Measurements from ENCODE around the gene RNF166. TPM values are rescaled to one million over a fixed set of nuclear protein-coding genes. Genes with fewer than 3 reads are reported as not detected.

Gene RNF166
- total RNA-seq, 1 donor from 2014 or later = 26.5 TPM

DNA sequence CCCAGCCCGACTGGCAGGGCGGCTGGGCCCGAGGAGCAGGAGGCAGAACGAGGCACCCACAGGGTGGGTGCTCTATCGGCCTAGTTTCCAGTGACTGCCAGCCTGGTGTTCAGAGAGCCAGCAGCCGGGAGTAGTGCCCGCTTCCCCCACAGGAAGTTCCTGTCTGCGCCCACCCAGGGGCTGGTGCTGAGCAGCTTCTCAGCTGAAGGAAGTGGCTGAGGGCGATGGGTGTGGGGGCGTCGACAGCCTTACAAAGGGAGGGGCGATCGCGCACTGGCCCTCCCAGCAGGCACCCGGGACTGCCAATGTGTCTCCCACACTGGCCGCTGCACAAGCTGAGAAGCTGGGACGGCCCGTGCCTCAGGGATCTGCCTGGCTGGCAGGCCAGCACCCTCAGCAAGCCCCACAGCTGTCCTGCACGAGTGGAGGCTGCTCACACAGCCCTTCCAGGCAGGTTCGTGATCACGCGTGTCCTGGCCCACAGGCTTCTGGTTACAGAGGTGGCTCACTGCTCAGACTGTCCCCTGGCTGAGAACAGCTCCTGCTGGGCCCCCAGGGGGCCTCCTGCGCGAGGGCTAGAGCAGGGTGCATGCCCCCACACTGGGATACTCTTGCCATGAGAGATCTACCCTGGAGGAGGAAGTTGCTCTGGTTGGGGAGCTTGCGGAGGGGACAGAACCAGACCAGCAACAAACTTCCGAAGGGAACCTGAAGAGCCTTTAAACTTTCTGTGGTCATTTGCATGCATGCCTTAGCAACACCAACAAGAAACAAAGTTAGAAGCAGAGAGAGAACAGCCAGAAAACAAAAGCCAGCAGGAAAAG is 2.5 kb downstream of the RNF166 start:
- H3K27me3 Mint-ChIP-seq (ENCODE audit: unreplicated experiment) = peaks cover 3% of the 10 kb centered on the region
- no peaks in the 10 kb centered on the region for H3K36me3 Mint-ChIP-seq (ENCODE audit: unreplicated experiment)
- H3K4me1 Mint-ChIP-seq (ENCODE audit: low read depth, unreplicated experiment) = peaks cover 8% of the 10 kb centered on the region
- no peak for DNase-seq
- H3K27ac Mint-ChIP-seq (ENCODE audit: unreplicated experiment) = no peak overlapping the region
- H3K9me3 Mint-ChIP-seq (ENCODE audit: unreplicated experiment) = peaks cover 4% of the 10 kb centered on the region
- TF ChIP-seq, protein P1, sequence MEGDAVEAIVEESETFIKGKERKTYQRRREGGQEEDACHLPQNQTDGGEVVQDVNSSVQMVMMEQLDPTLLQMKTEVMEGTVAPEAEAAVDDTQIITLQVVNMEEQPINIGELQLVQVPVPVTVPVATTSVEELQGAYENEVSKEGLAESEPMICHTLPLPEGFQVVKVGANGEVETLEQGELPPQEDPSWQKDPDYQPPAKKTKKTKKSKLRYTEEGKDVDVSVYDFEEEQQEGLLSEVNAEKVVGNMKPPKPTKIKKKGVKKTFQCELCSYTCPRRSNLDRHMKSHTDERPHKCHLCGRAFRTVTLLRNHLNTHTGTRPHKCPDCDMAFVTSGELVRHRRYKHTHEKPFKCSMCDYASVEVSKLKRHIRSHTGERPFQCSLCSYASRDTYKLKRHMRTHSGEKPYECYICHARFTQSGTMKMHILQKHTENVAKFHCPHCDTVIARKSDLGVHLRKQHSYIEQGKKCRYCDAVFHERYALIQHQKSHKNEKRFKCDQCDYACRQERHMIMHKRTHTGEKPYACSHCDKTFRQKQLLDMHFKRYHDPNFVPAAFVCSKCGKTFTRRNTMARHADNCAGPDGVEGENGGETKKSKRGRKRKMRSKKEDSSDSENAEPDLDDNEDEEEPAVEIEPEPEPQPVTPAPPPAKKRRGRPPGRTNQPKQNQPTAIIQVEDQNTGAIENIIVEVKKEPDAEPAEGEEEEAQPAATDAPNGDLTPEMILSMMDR (IDR thresholded peaks at IDR 0.05; ENCODE audit: partially characterized antibody, unreplicated experiment) = no peak
- peak overlapping the region; percentile 69 for H3K4me3 Mint-ChIP-seq (ENCODE audit: unreplicated experiment)

DNA sequence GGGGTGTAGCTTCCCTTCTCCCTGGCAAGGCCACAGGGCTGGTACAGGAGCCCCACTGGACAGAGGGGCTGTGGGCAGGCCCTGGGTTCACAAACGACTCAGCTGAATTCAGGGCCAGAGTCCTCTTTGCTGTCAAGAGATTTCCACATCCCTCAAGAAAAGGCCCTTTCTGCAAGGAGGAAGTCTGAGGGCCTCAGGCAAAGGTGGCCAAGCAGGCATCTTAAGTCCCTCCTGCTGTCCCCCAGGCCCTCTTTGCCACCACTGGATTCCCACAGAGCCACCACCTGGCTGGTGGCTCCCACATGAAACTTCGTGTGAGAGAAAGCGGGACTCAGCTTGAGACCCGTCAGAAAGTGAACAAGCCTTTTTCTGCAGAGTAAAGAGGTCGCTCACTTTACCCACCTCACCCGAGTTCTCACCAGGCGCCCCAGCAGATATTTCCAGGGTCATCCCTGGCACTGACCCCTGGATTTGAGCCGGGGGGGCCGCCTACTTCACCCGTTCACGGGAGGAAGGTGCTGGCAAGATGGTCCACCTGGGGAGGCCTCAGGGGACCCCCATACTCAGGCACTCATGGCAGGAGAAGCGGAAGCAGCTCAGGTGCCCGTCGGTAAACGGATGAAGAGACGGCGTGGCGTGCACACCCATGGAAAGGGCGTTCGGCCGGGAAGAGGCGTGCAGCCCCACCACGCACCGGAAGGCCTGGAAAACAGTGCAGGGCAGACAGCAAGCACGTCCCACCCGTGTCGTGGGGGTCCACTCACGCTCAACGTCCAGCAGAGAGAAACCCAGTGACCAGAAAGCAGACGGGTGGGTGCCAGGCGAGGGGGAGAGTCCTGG is 3.6 kb downstream of the RNF166 start:
- Mint-ChIP-seq H3K36me3 (ENCODE audit: unreplicated experiment) (no peaks in the 10 kb centered on the region), H3K9me3 (ENCODE audit: unreplicated experiment) (peaks cover 4% of the 10 kb centered on the region), H3K27ac (ENCODE audit: unreplicated experiment) (no peak overlapping the region), H3K4me1 (ENCODE audit: low read depth, unreplicated experiment) (peaks cover 8% of the 10 kb centered on the region), H3K27me3 (ENCODE audit: unreplicated experiment) (peaks cover 3% of the 10 kb centered on the region), H3K4me3 (ENCODE audit: unreplicated experiment) (no peak overlapping the region)
- TF ChIP-seq, protein P1 (IDR thresholded peaks at IDR 0.05; ENCODE audit: partially characterized antibody, unreplicated experiment) = no peak
- no peak for DNase-seq

DNA sequence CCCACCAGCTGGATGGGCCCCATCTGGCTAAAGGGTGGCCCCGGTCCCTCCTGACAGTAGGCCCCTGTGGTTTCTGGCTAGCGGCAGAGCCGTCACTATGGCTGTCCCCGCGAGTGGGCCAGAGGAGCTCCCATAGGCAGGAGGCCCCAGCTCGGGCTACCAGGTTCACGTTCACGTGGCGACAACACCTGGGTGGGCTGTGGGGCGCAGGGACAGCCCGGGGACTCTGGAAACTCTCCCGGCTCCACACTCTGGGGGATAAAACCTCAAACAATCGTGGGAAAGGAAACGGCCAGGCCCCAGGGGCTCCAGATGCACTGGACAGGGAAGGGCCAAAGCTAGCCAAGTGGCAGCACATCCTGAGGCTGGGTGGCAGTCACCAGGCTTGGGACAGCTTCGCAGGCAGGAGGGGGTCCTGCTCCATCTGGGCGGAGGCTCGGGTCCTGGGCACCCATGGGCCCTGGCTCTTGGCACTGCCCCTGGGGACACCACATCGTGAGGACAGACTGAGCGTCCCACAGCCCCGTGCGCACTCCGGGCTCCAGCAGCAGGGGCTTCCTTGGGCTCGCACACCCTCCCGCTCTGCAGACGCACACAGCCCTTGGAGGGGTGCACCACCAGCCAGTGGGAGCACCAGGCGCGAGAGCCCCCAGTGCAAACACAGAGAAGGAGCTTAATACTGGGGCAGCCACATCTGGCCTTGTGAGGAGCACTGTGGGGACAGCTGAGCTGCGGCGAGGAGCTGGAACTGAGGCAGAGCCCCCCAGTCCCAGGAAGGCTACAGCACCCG is 4.4 kb downstream of the RNF166 start:
- Mint-ChIP-seq H3K36me3 (ENCODE audit: unreplicated experiment) (no peaks in the 10 kb centered on the region), H3K27ac (ENCODE audit: unreplicated experiment) (no peak overlapping the region), H3K4me1 (ENCODE audit: low read depth, unreplicated experiment) (peaks cover under 1% of the 10 kb centered on the region), H3K9me3 (ENCODE audit: unreplicated experiment) (peaks cover 4% of the 10 kb centered on the region), H3K27me3 (ENCODE audit: unreplicated experiment) (peaks cover 3% of the 10 kb centered on the region), H3K4me3 (ENCODE audit: unreplicated experiment) (no peak overlapping the region)
- TF ChIP-seq, protein P1 (IDR thresholded peaks at IDR 0.05; ENCODE audit: partially characterized antibody, unreplicated experiment) = no peak
- no peak for DNase-seq

DNA sequence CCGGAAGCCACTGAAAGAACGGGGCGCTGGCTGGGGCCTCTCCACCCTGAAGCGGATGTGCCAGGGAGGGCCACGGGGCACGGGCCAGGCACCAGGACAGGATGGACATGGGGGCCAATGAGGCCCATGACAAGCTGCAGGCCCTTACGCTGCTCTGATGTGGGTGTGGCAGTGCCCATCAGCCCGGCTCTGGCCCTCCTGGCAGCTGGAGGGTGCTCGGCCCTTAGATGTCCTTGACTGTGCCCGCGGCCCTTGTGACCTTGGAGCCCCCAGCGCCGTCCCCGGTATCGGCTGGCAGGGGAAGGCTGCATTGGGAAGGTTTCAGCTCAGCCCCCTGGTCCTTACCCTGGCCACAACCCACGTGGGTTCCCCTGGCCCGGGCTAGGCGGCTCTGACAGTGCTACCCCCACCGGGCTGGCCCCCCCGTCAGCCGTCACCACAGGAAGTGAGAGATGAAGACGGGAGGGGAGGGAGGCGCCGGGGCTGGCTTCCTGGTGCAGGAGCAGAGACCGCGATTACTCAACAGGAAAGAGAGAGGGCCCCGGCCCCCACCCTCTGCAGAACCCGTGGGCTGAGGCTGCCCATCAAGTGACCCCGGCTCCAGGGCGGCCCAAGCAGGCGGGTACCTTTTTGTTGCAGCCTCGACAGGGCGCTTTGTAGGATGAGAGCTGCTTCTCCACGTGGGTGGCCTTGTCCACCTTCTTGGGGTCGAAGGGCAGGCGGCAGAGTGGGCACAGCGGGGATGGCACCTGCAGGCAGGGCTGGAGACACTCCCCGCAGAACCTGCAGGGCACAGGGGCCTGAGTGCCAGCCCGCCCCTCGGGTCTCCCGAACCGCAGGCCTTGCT is 5.3 kb downstream of the RNF166 start:
- DNase-seq = no peak

More for the DNA sequence above, 5.3 kb downstream of the RNF166 start:
- TF ChIP-seq, protein P1 (IDR thresholded peaks at IDR 0.05; ENCODE audit: partially characterized antibody, unreplicated experiment) = no peak
- Mint-ChIP-seq H3K9me3 (ENCODE audit: unreplicated experiment) (peaks cover 4% of the 10 kb centered on the region), H3K4me3 (ENCODE audit: unreplicated experiment) (no peak overlapping the region), H3K27me3 (ENCODE audit: unreplicated experiment) (peaks cover 3% of the 10 kb centered on the region), H3K27ac (ENCODE audit: unreplicated experiment) (no peak overlapping the region), H3K4me1 (ENCODE audit: low read depth, unreplicated experiment) (no peaks in the 10 kb centered on the region), H3K36me3 (ENCODE audit: unreplicated experiment) (no peaks in the 10 kb centered on the region)
